PFSK-1 (cell line): ENCODE measurements around the gene MATN3.

Experiments
- FOXP2 ChIP-seq: optimal IDR thresholded peaks from 2 replicates; pipeline ENCODE3; 2011; ENCODE audit warnings: borderline replicate concordance, control low read depth, inconsistent platforms; ENCODE audit not compliant: insufficient read depth; ENCODE audit errors: extremely low read length, extremely low read depth
- POLR2AphosphoS5 ChIP-seq: IDR thresholded peaks from 2 replicates; pipeline ENCODE4 v1.6.1; 2012; ENCODE audit warnings: low read depth, mild to moderate bottlenecking, control low read depth, low read length, moderate library complexity
- REST ChIP-seq, 2 experiments: IDR thresholded peaks; 2 replicates each; pipeline versions ENCODE4 v1.6.1 to v1.8.0; 2011 to 2012; ENCODE audit warnings: low read depth in 2 of 2, low read length in 2 of 2, control low read depth in 1 of 2, inconsistent platforms in 1 of 2, mild to moderate bottlenecking in 1 of 2, moderate library complexity in 1 of 2; ENCODE audit not compliant: insufficient read depth in 1 of 2
- SIN3A ChIP-seq: IDR thresholded peaks from 2 replicates; pipeline ENCODE4 v1.6.1; 2012; ENCODE audit warnings: mild to moderate bottlenecking, low read length, moderate library complexity, borderline replicate concordance; ENCODE audit not compliant: insufficient read depth
- TAF1 ChIP-seq: IDR thresholded peaks from 2 replicates; pipeline ENCODE4 v1.6.1; 2012; ENCODE audit warnings: low read length, control low read depth, borderline replicate concordance; ENCODE audit not compliant: insufficient read depth

MATN3 gene

GRCh38 chr2:20051532-20052228, 39.2 kb upstream of the MATN3 start, which contains the start of gene LAPTM4A:
TSS of gene LAPTM4A (minus strand) at chr2:20051628. CDS start at chr2:20051520, 108 bp downstream.
- TF ChIP-seq POLR2AphosphoS5, result peak; percentile 85
- TF ChIP-seq REST (IDR thresholded peaks at IDR 0.05; ENCODE audit: insufficient read depth in 1 of 2, low read depth in 2 of 2, low read length in 2 of 2), result 0 out of 4 replicates have a peak, but pooled peaks of 1 of the 2 experiments have one; percentile 6
- peak; percentile 51; the same call in 1 of the 2 replicates for TF ChIP-seq TAF1
- TF ChIP-seq FOXP2, result peak; percentile 67
- TF ChIP-seq SIN3A, result peak; percentile 76; the same call in 1 of the 2 replicates

- TF ChIP-seq FOXP2 (no peak), SIN3A (peak; percentile 45; the same call in 1 of the 2 replicates)
Observed at GRCh38 chr2:20050646-20051531, 38.4 kb upstream of the MATN3 start.

GRCh38 chr2:20050104-20050645, 37.7 kb upstream of the MATN3 start:
- no peak for TF ChIP-seq REST (IDR thresholded peaks at IDR 0.05; ENCODE audit: insufficient read depth in 1 of 2, low read depth in 2 of 2, low read length in 2 of 2)
- TF ChIP-seq TAF1, result no peak
- no peak for TF ChIP-seq POLR2AphosphoS5
- no peak for TF ChIP-seq SIN3A

GRCh38 chr2:20049637-20050036, 37.2 kb upstream of the MATN3 start:
- no peak for TF ChIP-seq TAF1
- TF ChIP-seq POLR2AphosphoS5, result no peak
- TF ChIP-seq FOXP2, result no peak
- TF ChIP-seq REST (IDR thresholded peaks at IDR 0.05; ENCODE audit: insufficient read depth in 1 of 2, low read depth in 2 of 2, low read length in 2 of 2), result no peak
- TF ChIP-seq SIN3A, result no peak

- TF ChIP-seq TAF1 (no peak), FOXP2 (no peak)
Observed at GRCh38 chr2:20048488-20049448, 36.3 kb upstream of the MATN3 start.
